NCI-H2081 treated with DMSO at 0.1 percent for 48 hours (cell line): Measurements from ENCODE around the gene CEBPE.

Experiments used
- DNase-seq: peaks from one replicate; lab custom pipeline; 2025; lab: John Stamatoyannopoulos, UW

The CEBPE gene

DNA sequence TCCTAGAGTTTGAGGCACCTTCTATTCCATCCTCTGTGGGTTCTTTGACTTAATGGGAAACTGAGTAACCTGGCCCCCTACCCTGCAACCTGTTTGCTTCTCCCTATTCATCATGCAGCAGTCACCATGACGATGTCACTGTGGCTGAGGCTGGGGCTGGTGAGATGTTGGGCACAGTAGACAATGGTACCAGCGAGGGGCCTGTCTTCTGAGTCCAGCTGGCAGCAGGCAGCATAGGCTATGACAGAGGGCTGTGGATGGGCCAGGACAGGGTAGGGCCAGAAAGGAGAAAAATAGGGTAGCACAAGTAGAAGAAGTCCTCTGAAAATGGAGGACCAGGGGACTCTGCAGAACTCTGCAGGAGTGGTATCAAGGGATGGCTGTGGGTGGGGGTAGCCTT is 16.3 kb downstream of the CEBPE start:
- DNase-seq, result no peak

DNA sequence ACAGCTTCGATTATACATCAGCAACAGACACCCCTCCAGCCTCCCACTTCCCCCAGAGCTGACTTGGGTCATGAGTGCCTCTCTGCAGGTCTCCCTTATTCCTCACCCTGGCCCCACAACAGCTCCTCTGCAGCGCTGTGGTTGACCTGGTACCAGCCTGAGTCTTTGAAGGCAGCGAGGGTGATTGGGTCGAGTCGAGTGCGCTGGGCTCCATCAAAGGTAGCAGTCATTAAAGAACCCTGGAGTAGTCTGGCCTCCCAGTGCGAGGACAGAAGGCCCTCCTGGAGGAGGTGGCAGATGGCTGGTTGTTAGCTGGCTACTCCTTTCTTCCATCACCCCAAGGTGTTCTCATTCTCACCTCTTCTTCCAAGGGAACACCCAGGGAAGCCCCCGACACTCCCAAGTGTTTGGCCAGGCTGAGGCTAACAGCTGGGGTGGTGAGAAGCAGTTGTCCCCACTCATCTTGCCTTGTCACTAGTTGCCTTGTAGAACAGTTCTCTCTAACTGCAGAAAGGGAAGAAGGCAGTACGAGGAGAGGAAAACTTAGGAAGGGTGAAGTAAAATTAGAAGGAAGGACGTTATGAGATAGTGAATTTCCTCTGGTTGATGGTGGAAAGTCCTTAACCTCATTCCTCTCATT is 16.9 kb downstream of the CEBPE start:
- DNase-seq, result no peak

DNA sequence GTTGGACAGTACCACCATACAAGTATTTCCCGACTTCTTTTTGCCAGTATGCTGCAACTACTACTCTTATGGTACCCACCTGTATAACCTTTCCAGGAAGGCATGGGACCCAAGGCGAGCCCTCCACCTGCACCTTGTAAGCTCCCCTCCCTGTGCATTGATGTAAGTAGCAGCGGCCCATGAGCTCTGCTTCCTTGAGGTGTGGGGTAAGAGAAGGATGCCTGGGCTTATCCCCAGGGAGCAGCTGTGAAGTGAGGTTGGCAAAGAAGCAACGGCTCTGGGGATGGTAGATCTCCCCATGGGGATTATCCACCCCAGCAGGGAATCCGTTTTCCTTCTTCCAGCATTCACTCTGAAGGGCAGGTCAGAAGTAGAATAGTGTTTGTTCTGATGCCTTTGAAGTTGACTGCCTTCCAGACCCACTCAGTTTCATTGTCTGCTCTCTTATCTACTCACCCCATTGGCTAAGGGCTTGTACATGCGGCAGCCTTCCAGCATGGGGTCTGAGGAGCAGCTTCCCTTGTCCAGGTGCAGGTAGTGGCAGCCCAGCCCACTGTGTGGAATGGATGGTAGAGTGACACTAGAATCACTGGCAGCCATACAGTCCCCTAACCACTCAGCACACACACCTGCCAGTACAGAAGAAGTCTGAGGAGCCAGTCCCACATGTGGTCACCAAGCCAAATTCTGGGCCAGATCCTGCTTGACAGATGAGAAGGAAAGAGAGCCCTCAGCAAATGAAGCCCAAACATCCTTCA is 17.7 kb downstream of the CEBPE start:
- DNase-seq, result no peak

- DNase-seq, result no peak
These were observed 19.7 kb downstream of the CEBPE start for GRCh38 chr14:23099212-23099861.

DNA sequence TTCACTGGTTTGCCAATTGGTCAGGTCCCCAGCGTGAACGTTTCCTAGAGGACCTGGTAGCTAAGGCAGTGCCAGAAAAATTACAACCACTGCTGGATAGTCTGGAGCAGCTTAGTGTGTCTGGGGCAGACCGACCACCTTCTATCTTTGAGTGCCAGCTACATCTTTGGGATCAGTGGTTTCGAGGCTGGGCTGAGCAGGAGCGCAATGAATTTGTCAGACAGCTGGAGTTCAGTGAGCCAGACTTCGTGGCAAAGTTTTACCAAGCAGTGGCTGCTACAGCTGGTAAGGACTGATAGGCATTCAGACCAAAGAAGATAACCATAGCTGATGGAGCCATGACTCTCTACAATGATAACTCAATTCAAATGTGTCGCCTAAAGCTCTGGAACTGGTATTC is 21.3 kb downstream of the CEBPE start:
- DNase-seq, result no peak

DNA sequence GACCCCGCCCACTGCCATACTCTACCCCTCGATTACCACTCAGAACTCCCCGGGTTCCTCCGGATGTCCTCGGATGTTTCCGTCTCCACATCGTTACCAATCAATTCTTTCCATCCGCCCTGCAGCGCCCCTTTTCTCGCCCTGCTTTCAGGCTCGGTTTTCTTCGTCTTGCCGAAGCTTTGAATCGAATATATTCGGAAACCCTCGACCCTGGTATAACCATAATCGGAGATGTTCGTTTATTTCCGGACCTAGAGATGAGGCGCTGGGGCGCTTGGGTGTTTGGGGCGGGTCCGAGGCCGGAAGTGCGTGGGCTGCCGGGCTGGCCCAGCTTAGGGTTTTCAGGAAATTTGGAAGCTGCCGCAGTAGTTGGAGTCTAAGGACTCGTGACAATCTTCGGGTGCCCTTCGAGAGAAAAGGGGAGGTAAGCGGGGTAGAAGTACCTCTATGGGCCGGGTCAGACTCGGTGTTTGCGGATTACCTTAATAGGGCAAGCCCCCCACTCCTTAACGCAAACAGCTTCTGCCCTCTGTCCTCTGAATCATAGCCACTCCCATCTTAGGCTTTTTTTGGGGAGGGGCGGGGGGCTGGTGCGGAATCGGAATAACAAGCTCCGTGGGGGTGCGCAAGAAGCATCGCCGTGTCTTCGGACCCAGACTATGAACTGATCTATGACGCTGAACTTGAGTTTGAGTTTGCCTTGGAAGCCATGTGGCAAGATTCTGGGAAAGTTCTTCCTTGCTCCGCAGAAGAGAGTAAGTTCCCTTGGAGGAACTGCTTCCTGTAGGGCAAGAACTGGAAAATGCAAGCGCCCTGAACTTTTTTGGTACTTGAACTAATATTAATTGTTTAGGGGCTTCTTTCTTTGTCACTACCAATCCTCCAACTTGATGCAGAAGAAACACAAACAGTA is 23.6 kb downstream of the CEBPE start, which contains the start of gene C14orf119:
Gene C14orf119 (plus strand): TSS at position 310 of the 913 bp plus-strand sequence. CDS start 2,154 bp downstream, outside the sequence.
- no peak for DNase-seq

DNA sequence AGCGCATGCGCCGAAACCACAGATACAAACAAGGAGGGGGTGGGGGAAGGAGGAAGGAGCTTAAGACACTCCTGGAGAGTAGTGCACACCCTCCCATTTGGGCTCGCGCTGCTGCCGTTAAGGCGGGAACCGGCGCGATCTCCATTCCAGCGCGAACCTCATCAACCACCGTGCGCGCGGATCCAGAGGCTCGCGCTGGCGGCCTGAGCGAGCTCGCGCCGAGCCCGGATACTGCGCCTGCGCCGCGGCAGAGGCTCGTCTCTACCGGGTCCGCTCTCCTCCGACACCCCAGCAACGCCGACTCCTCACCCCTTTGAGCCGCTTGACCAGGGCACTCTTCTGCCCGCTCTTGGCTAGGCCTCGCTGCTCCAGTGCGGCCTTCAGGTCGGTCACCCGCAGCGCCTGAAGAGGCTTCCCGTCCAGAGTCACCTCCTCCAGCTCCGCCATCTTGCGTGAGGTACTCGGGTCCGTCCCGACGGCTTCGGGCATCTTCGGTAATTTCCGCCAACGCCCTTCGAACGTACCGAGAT is 24.3 kb downstream of the CEBPE start, which contains the start of gene ACIN1:
Gene ACIN1 (minus strand): TSS at position 471 of the 530 bp plus-strand sequence. CDS start 24 bp downstream, at position 447.
- DNase-seq, result no peak

DNA sequence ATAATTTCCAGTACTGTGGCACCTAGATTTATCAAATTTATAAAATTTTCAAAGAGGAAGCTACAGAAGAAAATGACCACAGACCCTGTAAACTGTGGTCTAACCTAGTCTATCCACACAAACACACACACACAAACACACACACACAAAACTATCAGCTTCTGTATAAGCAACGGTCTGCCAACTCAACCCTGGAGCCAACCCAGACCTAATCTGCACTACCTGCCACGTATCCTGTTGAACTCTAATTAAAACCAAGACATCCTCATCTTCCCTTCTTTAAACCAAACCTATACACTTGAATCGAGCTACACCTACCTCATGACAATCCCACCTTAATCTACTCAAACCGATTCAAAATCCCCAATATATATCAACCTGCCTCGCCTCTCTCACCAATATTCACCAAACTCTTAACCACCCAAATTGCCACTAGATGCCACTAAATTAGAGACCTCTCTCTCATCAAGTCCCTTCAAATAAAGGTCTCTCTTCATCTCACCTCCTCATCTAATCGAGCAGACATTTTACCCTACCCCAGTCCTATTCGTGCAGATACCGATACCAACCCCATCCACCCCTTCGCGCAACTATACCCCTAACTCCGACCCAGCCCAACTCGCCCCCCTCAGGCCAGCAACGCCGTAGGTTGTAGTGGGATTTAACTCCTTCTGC is 24.9 kb downstream of the CEBPE start:
- no peak for DNase-seq

GRCh38 chr14:23093526-23093925 is 25.5 kb downstream of the CEBPE start:
- no peak for DNase-seq

DNA sequence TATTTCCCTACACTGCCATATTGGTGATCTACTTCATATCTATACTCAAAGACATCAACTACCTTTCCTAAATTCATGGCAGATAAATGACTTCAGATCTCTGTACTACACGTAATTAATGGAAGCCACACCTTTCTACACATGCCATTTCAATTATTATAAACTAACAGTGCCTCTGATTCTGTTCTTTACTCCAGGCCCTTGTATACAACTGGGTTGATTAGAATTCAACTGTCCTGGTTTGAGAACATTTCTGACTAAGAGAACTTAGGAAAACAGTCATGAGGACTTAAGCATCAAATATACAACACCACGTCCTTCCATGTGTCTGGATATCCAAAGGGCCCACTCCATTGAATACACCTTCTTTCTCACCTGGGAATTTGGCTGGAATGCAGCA is 26.0 kb downstream of the CEBPE start:
- no peak for DNase-seq

- no peak for DNase-seq
These were observed 27.5 kb downstream of the CEBPE start for GRCh38 chr14:23091294-23092225.

GRCh38 chr14:23090254-23090636 is 28.8 kb downstream of the CEBPE start:
- DNase-seq, result no peak

- no peak for DNase-seq
These were observed 29.4 kb downstream of the CEBPE start for GRCh38 chr14:23089498-23090253.

GRCh38 chr14:23086565-23086964 is 32.5 kb downstream of the CEBPE start:
- DNase-seq, result no peak

GRCh38 chr14:23085458-23085857 is 33.6 kb downstream of the CEBPE start:
- no peak for DNase-seq

DNA sequence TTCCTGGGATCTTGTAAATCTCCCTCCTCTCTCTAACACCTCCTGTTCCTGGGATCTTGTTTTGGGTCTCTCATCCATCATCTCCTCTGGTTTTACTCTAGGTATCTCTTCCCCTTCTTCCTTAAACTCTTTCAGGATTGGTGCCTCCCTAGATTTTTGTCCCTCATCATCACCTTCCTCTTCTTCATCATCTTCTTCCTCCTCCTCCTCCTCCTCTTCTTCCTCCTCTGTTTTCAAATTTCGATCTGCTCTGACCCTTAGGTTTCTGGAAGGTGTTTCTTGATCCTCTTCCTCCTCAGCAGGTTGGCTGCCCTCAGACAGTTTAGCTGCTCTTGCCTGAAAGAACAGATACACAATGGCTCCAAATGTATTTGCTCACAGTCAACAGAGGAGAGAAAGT is 38.6 kb downstream of the CEBPE start:
- DNase-seq, result no peak

DNA sequence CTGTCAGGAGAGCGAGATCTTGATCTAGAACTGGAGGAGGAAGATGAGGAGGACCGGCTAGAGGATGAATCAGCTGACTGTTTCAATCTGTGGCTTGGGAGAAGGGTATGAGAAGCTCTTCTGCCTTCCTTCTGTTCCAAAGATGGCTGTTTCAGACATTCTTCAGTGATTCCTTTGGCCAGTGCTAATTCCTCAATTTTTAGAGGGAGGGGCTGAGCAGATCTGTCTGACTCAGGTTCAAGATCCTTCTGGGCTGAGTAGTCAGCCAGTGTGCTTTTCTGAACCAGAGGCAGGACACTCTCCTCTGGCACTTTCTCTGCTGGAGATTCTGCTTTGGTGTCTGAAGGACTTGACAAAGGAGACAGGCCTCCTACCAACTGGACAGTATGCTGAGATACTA is 39.3 kb downstream of the CEBPE start:
- no peak for DNase-seq

- no peak for DNase-seq
These were observed 40.4 kb downstream of the CEBPE start for GRCh38 chr14:23078692-23079116.

- no peak for DNase-seq
These were observed 41.1 kb downstream of the CEBPE start for GRCh38 chr14:23077962-23078361.
